ENCODE data around the gene TIMP2.

DNA sequence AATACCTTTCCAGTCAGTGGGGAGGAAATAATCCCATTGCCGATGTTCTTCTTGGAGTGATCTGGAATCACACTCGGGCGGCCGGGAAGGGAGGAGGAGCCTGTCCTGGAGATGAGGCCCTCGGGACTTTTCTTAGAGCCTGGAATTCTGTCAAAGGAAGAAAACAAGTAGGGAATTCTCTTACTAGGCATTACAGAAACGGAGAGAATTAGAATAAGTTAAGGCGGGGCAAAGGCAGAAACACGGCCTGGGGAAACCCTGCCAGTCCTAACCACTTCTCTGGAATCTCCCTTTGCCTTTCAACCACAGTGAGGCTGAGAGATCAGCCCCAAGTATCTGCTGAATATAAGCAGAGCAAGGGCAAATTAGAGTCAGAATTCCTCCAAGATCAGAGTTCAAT, 112.3 kb downstream of the TIMP2 start:
- no peak for TF ChIP-seq TAF1 (IDR thresholded peaks at IDR 0.05; ENCODE audit: borderline replicate concordance, insufficient read depth, low read length)
- TF ChIP-seq, protein P1, sequence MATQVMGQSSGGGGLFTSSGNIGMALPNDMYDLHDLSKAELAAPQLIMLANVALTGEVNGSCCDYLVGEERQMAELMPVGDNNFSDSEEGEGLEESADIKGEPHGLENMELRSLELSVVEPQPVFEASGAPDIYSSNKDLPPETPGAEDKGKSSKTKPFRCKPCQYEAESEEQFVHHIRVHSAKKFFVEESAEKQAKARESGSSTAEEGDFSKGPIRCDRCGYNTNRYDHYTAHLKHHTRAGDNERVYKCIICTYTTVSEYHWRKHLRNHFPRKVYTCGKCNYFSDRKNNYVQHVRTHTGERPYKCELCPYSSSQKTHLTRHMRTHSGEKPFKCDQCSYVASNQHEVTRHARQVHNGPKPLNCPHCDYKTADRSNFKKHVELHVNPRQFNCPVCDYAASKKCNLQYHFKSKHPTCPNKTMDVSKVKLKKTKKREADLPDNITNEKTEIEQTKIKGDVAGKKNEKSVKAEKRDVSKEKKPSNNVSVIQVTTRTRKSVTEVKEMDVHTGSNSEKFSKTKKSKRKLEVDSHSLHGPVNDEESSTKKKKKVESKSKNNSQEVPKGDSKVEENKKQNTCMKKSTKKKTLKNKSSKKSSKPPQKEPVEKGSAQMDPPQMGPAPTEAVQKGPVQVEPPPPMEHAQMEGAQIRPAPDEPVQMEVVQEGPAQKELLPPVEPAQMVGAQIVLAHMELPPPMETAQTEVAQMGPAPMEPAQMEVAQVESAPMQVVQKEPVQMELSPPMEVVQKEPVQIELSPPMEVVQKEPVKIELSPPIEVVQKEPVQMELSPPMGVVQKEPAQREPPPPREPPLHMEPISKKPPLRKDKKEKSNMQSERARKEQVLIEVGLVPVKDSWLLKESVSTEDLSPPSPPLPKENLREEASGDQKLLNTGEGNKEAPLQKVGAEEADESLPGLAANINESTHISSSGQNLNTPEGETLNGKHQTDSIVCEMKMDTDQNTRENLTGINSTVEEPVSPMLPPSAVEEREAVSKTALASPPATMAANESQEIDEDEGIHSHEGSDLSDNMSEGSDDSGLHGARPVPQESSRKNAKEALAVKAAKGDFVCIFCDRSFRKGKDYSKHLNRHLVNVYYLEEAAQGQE (IDR thresholded peaks at IDR 0.05; ENCODE audit: insufficient read depth in 1 of 2, low read depth in 2 of 2, low read length in 2 of 2), result no peak
